Measurements from ENCODE around the gene MARVELD2. TPM values are rescaled to one million over a fixed set of nuclear protein-coding genes. Genes with fewer than 3 reads are reported as not detected.
A peak's percentile ranks its signal among the peaks of the same experiment; 100 is the strongest.

MARVELD2 gene
- total RNA-seq, 2 donors from 2014 or later, result 9.5 to 30.1 TPM

DNA sequence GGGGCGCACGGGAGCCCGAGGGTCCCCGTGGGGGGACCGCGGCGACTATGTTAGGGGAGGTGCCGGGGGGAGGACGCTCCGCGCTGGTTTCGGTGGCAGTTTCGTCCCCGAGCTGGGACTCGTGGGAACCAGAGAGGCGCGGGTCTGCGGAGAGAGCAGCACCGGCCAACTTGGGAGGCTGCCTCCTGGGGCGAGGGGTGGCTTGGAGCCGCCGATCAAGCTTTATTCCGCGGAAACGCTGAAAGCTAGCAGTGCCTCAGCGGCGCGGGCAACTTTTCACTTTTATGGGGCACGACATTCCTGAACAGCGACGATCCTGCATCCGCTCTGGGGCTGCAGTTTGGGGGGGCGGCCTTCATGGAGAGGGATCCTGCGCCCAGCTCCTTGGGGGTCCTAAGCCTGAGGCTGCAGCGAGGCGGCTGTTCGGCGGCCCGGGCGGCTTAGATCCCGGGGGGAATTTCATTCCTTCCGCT lies 78.0 kb downstream of the MARVELD2 start:
- under 1% methylated on average over 38 of the region's 42 CpGs for WGBS
- H3K4me3 ChIP-seq, result peak overlapping the region; percentile 59 to 85
- no peaks in the 10 kb centered on the region for H3K9me3 ChIP-seq
- no peaks in the 10 kb centered on the region for H3K4me1 ChIP-seq (replicated peaks)
- H3K27ac ChIP-seq, result peak overlapping the region; percentile 86
- intact Hi-C loops (cut with DNase I), result loop anchor here (10.0 kb wide), 1 partner anchor 78 kb away; the partner anchor contains the start of gene MARVELD2
- no peaks in the 10 kb centered on the region for H3K27me3 ChIP-seq (replicated peaks; ENCODE audit: insufficient read depth)
- DNase-seq (ENCODE audit: low spot score), result peak; percentile 33
- H3K36me3 ChIP-seq, result no peaks in the 10 kb centered on the region
- no peak for TF ChIP-seq POLR2A (IDR thresholded peaks at IDR 0.05)
- no peak for TF ChIP-seq POLR2AphosphoS5 (IDR thresholded peaks at IDR 0.05)
- TF ChIP-seq CTCF (IDR thresholded peaks at IDR 0.05), result no peak

DNA sequence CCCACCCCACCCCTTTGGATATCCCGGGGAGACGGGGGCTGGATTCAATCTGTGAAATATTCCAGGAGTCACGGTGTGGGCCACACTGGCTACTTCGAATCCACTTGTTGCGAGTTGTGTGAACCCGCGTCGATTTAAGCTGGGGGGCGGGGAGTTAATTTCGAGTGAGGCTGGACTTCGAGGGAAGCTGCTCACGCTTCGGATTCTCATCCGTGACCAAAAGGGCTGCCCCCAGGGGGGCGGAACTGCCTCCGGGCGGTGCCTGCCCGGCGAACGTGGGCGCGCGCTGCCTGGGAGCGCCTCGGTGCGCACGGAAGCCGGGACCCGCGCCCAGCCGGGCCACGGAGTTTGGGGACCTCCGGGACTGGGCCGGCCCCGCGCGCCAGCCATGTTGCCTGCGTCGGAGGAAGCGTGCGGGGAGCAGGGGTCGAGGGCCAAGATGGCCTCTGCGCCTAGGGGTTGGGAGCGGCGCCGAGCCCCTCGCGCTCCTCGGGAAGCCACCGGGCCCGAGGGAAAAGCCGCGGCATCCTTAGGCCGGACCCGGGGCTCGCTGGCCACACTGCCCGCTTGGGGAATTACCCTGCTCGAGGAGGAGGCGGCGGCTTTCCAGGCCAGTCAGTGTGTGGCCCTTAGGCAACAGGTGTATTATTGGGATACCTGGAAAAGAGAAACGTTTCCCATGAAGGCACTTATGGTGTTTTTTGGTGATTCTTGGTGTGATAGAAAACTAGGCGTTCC lies 78.6 kb downstream of the MARVELD2 start:
- peak overlapping the region; percentile 86 for H3K27ac ChIP-seq
- peak; percentile 19 for DNase-seq (ENCODE audit: low spot score)
- TF ChIP-seq POLR2AphosphoS5 (IDR thresholded peaks at IDR 0.05), result no peak
- no peak for TF ChIP-seq CTCF (IDR thresholded peaks at IDR 0.05)
- TF ChIP-seq POLR2A (IDR thresholded peaks at IDR 0.05), result peak; percentile 27

More for the DNA sequence above, 78.6 kb downstream of the MARVELD2 start:
- intact Hi-C loops (cut with DNase I), result loop anchor here (10.0 kb wide), 1 partner anchor 79 kb away; the partner anchor contains the start of gene MARVELD2
- no peaks in the 10 kb centered on the region for H3K36me3 ChIP-seq
- 2% methylated on average over 47 of the region's 62 CpGs for WGBS
- H3K27me3 ChIP-seq (replicated peaks; ENCODE audit: insufficient read depth), result no peaks in the 10 kb centered on the region
- H3K4me3 ChIP-seq, result peak overlapping the region; percentile 59 to 85
- H3K4me1 ChIP-seq (replicated peaks), result no peaks in the 10 kb centered on the region
- no peaks in the 10 kb centered on the region for H3K9me3 ChIP-seq

Small RNAs within 50 kb of the gene (small RNA-seq; reads per million reads assigned to genes)
- gene RN7SL616P (0 reads per million in 2 donors), gene RPS27P14 (0 reads per million in 2 donors)

Other genes starting within 250 kb of the MARVELD2 start
- 10 to 100 TPM in 1 of 2 donors, 1 to 10 TPM in 1; 9.7 to 24.3 TPM for gene CCNB1, start 248.0 kb upstream of the MARVELD2 start, total RNA-seq
- gene CENPH, start 225.5 kb upstream of the MARVELD2 start, total RNA-seq, result 10 to 100 TPM in 1 of 2 donors, 1 to 10 TPM in 1; 5.3 to 17.4 TPM
- 10 to 100 TPM; 25.5 to 99.1 TPM for gene CDK7, start 180.2 kb upstream of the MARVELD2 start, total RNA-seq
- gene CCDC125, start 82.3 kb upstream of the MARVELD2 start, total RNA-seq, result 10 to 100 TPM; 12.9 to 21.7 TPM
- gene AK6, start 45.6 kb upstream of the MARVELD2 start, total RNA-seq, result 10 to 100 TPM; 21.3 to 33.0 TPM
- 10 to 100 TPM; 32.2 to 50.1 TPM for gene TAF9, start 45.6 kb upstream of the MARVELD2 start, total RNA-seq
- 10 to 100 TPM; 28.8 to 29.5 TPM for gene RAD17, start 45.3 kb upstream of the MARVELD2 start, total RNA-seq
- gene OCLN, start 77.7 kb downstream of the MARVELD2 start, total RNA-seq, result 10 to 100 TPM; 20.2 to 26.8 TPM
- 10 to 100 TPM; 16.3 to 29.6 TPM for gene GTF2H2C, start 145.1 kb downstream of the MARVELD2 start, total RNA-seq